Activated T-helper 2 cell treated with anti-CD3 and anti-CD28 coated beads, Interferon-gamma antibody, Interleukin-2, Interleukin-4, amounts not matched to agents 10 μg/mL and 5 μg/mL and 100 μg/mL, durations not matched to agents 14 hours and 24 hours and 36 hours (primary cell): ENCODE results near the gene ESYT1. TPM values are rescaled to one million over a fixed set of nuclear protein-coding genes. Genes with fewer than 3 reads are reported as not detected.

Source experiments
- DNase-seq: peaks from one replicate; pipeline ENCODE4 v3.0.0; 2021; ENCODE audit warnings: low spot score
- H3K27ac Mint-ChIP-seq: one replicate; pipeline ENCODE4 v1.8.0; 2021; ENCODE audit warnings: mixed read lengths
- H3K27me3 Mint-ChIP-seq: one replicate; pipeline ENCODE4 v1.8.0; 2021; ENCODE audit warnings: low read depth, mixed read lengths
- H3K36me3 Mint-ChIP-seq: one replicate; pipeline ENCODE4 v1.8.0; 2021; ENCODE audit warnings: low read depth, mixed read lengths
- H3K4me1 Mint-ChIP-seq: one replicate; pipeline ENCODE4 v1.8.0; 2021; ENCODE audit warnings: low read depth, mixed read lengths
- H3K4me3 Mint-ChIP-seq: one replicate; pipeline ENCODE4 v1.8.0; 2021; ENCODE audit warnings: low read depth, mild to moderate bottlenecking, moderate library complexity, mixed read lengths
- H3K9me3 Mint-ChIP-seq: one replicate; pipeline ENCODE4 v1.8.0; 2021; ENCODE audit warnings: mixed read lengths
- intact Hi-C: fragments of 100-400 bp; cut with micrococcal nuclease; formaldehyde crosslinking; loops from one replicate; pipeline ENCODE4 v1.15.1; 2023
- total RNA-seq: library from RNA; stranded (reverse); gene quantifications from 2 replicates; pipeline ENCODE4 v1.2.3, GENCODE V29; 2022

ESYT1 gene
- total RNA-seq, 1 donor from 2014 or later, result 154 TPM

GRCh38 chr12:56162468-56163290 is 34.6 kb downstream of the ESYT1 start:
- intact Hi-C loops, result no loop called here
- no peak overlapping the region for H3K27ac Mint-ChIP-seq
- H3K4me1 Mint-ChIP-seq, result peaks cover 33% of the 10 kb centered on the region
- peaks cover 81% of the 10 kb centered on the region for H3K36me3 Mint-ChIP-seq
- no peaks in the 10 kb centered on the region for H3K27me3 Mint-ChIP-seq
- no peaks in the 10 kb centered on the region for H3K9me3 Mint-ChIP-seq
- H3K4me3 Mint-ChIP-seq, result no peak overlapping the region
- DNase-seq, result no peak

DNA sequence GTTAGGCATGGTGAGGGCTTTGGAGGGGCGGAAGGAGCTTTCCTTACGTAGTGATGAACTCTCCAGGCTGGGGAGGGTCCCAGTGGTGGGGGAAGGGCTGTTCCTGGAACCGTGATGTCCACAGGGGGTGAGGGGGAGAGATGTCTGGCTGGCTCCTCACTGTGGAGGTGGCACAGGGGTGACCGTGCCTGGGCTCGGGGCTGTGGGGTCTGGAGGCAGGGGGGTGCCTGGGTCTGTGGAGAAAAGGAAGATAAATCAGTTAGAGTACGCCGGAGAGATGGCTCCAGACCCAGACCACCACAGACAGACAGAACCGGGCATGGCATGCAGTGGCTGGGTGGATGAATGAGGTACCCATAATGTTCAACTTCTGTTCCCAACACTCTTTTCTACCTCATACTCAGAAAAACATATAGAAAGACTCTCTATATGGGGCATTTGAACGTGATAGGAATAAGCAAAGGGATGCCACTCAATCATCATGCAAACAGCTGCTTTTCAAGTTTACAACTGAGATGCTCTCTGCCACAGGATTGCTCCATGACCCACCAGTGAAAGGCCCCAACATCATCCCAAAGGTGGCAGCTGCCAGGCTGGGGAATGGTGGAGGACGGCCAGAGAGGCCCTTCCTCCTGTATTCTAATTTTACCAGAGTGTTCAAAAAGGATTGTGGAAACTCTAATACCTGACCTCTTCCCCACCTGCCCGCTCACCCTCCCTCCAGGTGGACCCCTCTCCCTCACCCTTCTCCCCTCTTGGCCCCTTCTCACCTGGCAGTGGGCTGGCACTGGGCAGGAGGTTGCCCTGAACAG is 35.7 kb downstream of the ESYT1 start:
- no peak for DNase-seq
- peak overlapping the region; percentile 30 for H3K27ac Mint-ChIP-seq
- no peak overlapping the region for H3K4me3 Mint-ChIP-seq
- peaks cover 33% of the 10 kb centered on the region for H3K4me1 Mint-ChIP-seq
- H3K36me3 Mint-ChIP-seq, result peaks cover 81% of the 10 kb centered on the region
- intact Hi-C loops, result no loop called here
- H3K9me3 Mint-ChIP-seq, result no peaks in the 10 kb centered on the region
- H3K27me3 Mint-ChIP-seq, result no peaks in the 10 kb centered on the region

- Mint-ChIP-seq H3K27me3 (no peaks in the 10 kb centered on the region), H3K9me3 (no peaks in the 10 kb centered on the region), H3K36me3 (peaks cover 79% of the 10 kb centered on the region), H3K4me1 (peaks cover 27% of the 10 kb centered on the region), H3K4me3 (no peak overlapping the region), H3K27ac (no peak overlapping the region)
- DNase-seq, result no peak
- intact Hi-C loops, result no loop called here
Observed at GRCh38 chr12:56164345-56164729, 36.3 kb downstream of the ESYT1 start.

GRCh38 chr12:56165369-56165768 is 37.3 kb downstream of the ESYT1 start:
- intact Hi-C loops, result no loop called here
- peaks cover 18% of the 10 kb centered on the region for H3K4me1 Mint-ChIP-seq
- no peak for DNase-seq
- peaks cover 79% of the 10 kb centered on the region for H3K36me3 Mint-ChIP-seq
- H3K9me3 Mint-ChIP-seq, result no peaks in the 10 kb centered on the region
- H3K4me3 Mint-ChIP-seq, result no peak overlapping the region
- no peak overlapping the region for H3K27ac Mint-ChIP-seq
- no peaks in the 10 kb centered on the region for H3K27me3 Mint-ChIP-seq

GRCh38 chr12:56169229-56169759 is 41.2 kb downstream of the ESYT1 start:
- no peak overlapping the region for H3K4me3 Mint-ChIP-seq
- DNase-seq, result no peak
- peaks cover 3% of the 10 kb centered on the region for H3K4me1 Mint-ChIP-seq
- no peak overlapping the region for H3K27ac Mint-ChIP-seq
- intact Hi-C loops, result no loop called here
- peaks cover 77% of the 10 kb centered on the region for H3K36me3 Mint-ChIP-seq
- H3K27me3 Mint-ChIP-seq, result no peaks in the 10 kb centered on the region
- H3K9me3 Mint-ChIP-seq, result no peaks in the 10 kb centered on the region

DNA sequence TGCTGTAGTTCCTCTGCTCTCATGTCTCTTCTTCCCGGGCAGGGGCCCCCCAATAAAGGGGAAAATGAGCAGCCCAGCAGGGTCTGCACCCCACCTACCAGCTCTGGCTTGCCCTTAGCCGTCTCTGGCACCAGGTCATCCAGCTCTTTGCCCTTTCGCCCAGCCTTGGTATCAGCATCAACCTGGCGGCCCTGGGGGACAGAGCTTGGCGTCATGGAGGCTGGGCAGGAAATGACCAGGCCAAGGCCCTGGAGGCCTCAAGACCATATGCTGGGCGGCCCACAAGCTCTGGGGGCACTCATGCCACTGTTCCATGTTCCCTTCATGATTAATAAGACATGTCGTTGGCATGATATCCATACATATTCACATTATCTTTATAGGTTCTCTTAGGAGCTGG is 44.8 kb downstream of the ESYT1 start:
- Mint-ChIP-seq H3K27ac (no peak overlapping the region), H3K36me3 (peaks cover 83% of the 10 kb centered on the region)
- intact Hi-C loops, result no loop called here

DNA sequence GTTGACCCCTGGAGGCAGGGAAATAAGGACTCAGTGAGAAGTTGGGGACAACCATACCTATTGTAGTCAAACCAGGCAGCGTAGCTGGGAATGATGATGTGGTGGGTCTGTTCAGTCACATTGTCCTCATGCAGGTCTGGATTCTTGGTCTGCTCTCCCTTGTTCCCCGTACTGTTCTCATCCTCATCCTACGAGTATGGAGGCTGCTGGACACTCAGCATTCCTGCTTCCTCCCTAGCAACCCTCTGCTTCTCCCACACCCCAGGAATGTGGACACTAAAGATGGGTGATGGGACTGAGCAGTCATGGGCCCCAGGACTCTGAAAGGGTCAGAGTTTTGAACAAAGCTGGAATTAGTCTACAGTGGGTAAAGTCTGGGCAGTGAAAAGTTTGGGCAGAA is 50.3 kb downstream of the ESYT1 start:
- H3K36me3 Mint-ChIP-seq, result peaks cover 78% of the 10 kb centered on the region
- no peaks in the 10 kb centered on the region for H3K9me3 Mint-ChIP-seq
- H3K4me1 Mint-ChIP-seq, result no peaks in the 10 kb centered on the region
- intact Hi-C loops, result no loop called here
- DNase-seq, result no peak
- H3K27ac Mint-ChIP-seq, result no peak overlapping the region
- no peaks in the 10 kb centered on the region for H3K27me3 Mint-ChIP-seq
- H3K4me3 Mint-ChIP-seq, result no peak overlapping the region

More for the DNA sequence above, 44.8 kb downstream of the ESYT1 start:
- H3K4me1 Mint-ChIP-seq, result no peaks in the 10 kb centered on the region
- H3K9me3 Mint-ChIP-seq, result no peaks in the 10 kb centered on the region
- no peak for DNase-seq
- H3K27me3 Mint-ChIP-seq, result no peaks in the 10 kb centered on the region
- no peak overlapping the region for H3K4me3 Mint-ChIP-seq

- Mint-ChIP-seq H3K36me3 (peaks cover 55% of the 10 kb centered on the region), H3K27me3 (no peaks in the 10 kb centered on the region), H3K4me1 (peaks cover 25% of the 10 kb centered on the region), H3K27ac (no peak overlapping the region), H3K9me3 (no peaks in the 10 kb centered on the region), H3K4me3 (peak overlapping the region; percentile 61)
- DNase-seq, result no peak
- intact Hi-C loops, result no loop called here
Observed at GRCh38 chr12:56186957-56187356, 58.9 kb downstream of the ESYT1 start.

GRCh38 chr12:56188131-56188777 is 60.2 kb downstream of the ESYT1 start:
- H3K27me3 Mint-ChIP-seq, result no peaks in the 10 kb centered on the region
- peak overlapping the region; percentile 93 for H3K4me3 Mint-ChIP-seq
- H3K36me3 Mint-ChIP-seq, result peaks cover 48% of the 10 kb centered on the region
- peak overlapping the region; percentile 88 for H3K27ac Mint-ChIP-seq
- DNase-seq, result no peak
- intact Hi-C loops, result loop anchor here (2.0 kb wide), 2 partner anchors 29 to 61 kb away; partner anchors contain the start of gene MYL6
- no peaks in the 10 kb centered on the region for H3K9me3 Mint-ChIP-seq
- peaks cover 34% of the 10 kb centered on the region for H3K4me1 Mint-ChIP-seq

GRCh38 chr12:56188778-56189098 is 60.7 kb downstream of the ESYT1 start:
- peak overlapping the region; percentile 88 for H3K27ac Mint-ChIP-seq
- intact Hi-C loops, result loop anchor here (1.0 to 2.0 kb wide), 4 partner anchors 30 to 69 kb away; partner anchors contain the start of gene MYL6
- H3K4me3 Mint-ChIP-seq, result peak overlapping the region; percentile 93
- H3K4me1 Mint-ChIP-seq, result peaks cover 37% of the 10 kb centered on the region
- peaks cover 46% of the 10 kb centered on the region for H3K36me3 Mint-ChIP-seq
- no peaks in the 10 kb centered on the region for H3K9me3 Mint-ChIP-seq
- DNase-seq, result no peak
- H3K27me3 Mint-ChIP-seq, result no peaks in the 10 kb centered on the region

- peak; percentile 81 for DNase-seq
- Mint-ChIP-seq H3K4me3 (peak within 1 kb of the TSS; percentile 98), H3K4me1 (peaks cover 38% of the 10 kb centered on the region), H3K36me3 (peaks cover 41% of the 10 kb centered on the region), H3K9me3 (no peaks in the 10 kb centered on the region), H3K27me3 (no peaks in the 10 kb centered on the region), H3K27ac (peak within 1 kb of the TSS; percentile 98)
- intact Hi-C loops, result loop anchor here (1.0 to 2.0 kb wide), 4 partner anchors 31 to 70 kb away; partner anchors contain the start of gene MYL6
Observed at GRCh38 chr12:56189099-56189917, 61.2 kb downstream of the ESYT1 start, which contains the start of gene SMARCC2. Gene SMARCC2 (minus strand): TSS chr12:56189483. CDS start chr12:56189461, 22 bp downstream.
